ENCODE data around the gene PEX26. TPM values are rescaled to one million over a fixed set of nuclear protein-coding genes. Genes with fewer than 3 reads are reported as not detected.

The PEX26 gene
- total and polyA plus RNA-seq, 2 donors (not counting 1 experiment from before 2014, with no cell fraction given), result 10.9 to 33.4 TPM

- CTCF ChIA-PET, result interaction anchor here (0.7 to 9.6 kb wide), 51 partner anchors 9 to 333 kb away, joined by 3 to 250 read pairs (median 6); partner anchors contain the start of gene MICAL3
- Histone ChIP-seq H3K9me3 (ENCODE audit: control extremely low read depth in 1 of 3, control insufficient read depth in 2 of 3, insufficient read depth in 1 of 3, low read length in 2 of 3) (no peaks in the 10 kb centered on the region), H3K4me2 (replicated peaks; ENCODE audit: low read depth, low read length, poor library complexity, severe bottlenecking) (no peak overlapping the region), H4K20me1 (ENCODE audit: control insufficient read depth, insufficient read depth, low read length, poor library complexity, severe bottlenecking) (no peaks in the 10 kb centered on the region), H3K4me3 (ENCODE audit: control extremely low read depth in 1 of 5, extremely low read depth in 1 of 5, insufficient read depth in 1 of 5, low read depth in 2 of 5, low read length in 4 of 5) (no peak overlapping the region), H3K4me1 (ENCODE audit: control insufficient read depth in 2 of 2, insufficient read depth in 2 of 2, low read length in 2 of 2) (peaks cover 54 to 55% of the 10 kb centered on the region in 2 donors), H3K27me3 (replicated peaks in 1 of 4; ENCODE audit: control extremely low read depth in 1 of 4, control insufficient read depth in 3 of 4, insufficient read depth in 4 of 4, low read length in 3 of 4) (no peaks in the 10 kb centered on the region), H3K9ac (ENCODE audit: low read length) (no peak overlapping the region), H3K36me3 (replicated peaks in 1 of 2; ENCODE audit: control extremely low read depth in 1 of 2, control insufficient read depth in 1 of 2, extremely low read depth in 1 of 2, insufficient read depth in 2 of 2, low read length in 1 of 2) (no peaks in the 10 kb centered on the region), H2AFZ (ENCODE audit: insufficient read depth, low read depth, low read length, poor library complexity, severe bottlenecking) (no peak overlapping the region), H3K27ac (ENCODE audit: low read length in 2 of 2) (peak overlapping the region in 1 of 2 donors; percentile 53), H3K79me2 (ENCODE audit: control insufficient read depth, insufficient read depth, low read length) (peaks cover 40% of the 10 kb centered on the region)
- Mint-ChIP-seq H3K4me1 (peaks cover 60% of the 10 kb centered on the region), H3K9me3 (ENCODE audit: insufficient read depth) (no peaks in the 10 kb centered on the region), H3K27me3 (no peaks in the 10 kb centered on the region), H3K4me3 (no peak overlapping the region), H3K27ac (peak overlapping the region; percentile 59)
- intact Hi-C loops (cut with micrococcal nuclease), result loop anchor here (5.0 kb wide), 2 partner anchors 93 to 188 kb away; no protein-coding TSS in a partner anchor
- no peak for ATAC-seq (ENCODE audit: low read depth)
- no peak for TF ChIP-seq CTCF (IDR thresholded peaks at IDR 0.05)
- no peak for TF ChIP-seq EZH2 (IDR thresholded peaks at IDR 0.05; ENCODE audit: borderline replicate concordance, insufficient read depth, low read depth, low read length, poor library complexity, severe bottlenecking)
- 78% methylated on average over 4 of the region's 6 CpGs for WGBS (ENCODE audit: insufficient coverage)
- POLR2A ChIA-PET, result interaction anchor here (0.8 to 3.2 kb wide), 3 partner anchors 19 to 247 kb away, joined by 3 to 28 read pairs (median 5); no protein-coding TSS in a partner anchor
- DNase-seq, result no peak
These were observed 2.6 kb upstream of the PEX26 start for GRCh38 chr22:18075101-18075719.

Measured in B cell (primary cell).